Activated T-helper 1 cell treated with anti-CD3 and anti-CD28 coated beads, Interleukin-12 subunit alpha, Interleukin-12 subunit beta, Interleukin-2, Interleukin-4 antibody, amounts not matched to agents 30 ng/mL and 10 ng/mL and 1 ng/mL, durations not matched to agents 14 hours and 24 hours and 36 hours (primary cell): ENCODE results near the gene MID2. TPM values are rescaled to one million over a fixed set of nuclear protein-coding genes. Genes with fewer than 3 reads are reported as not detected.
"Not testable (repeated sequence)": the region's sequence is repeated elsewhere in the genome, so short reads cannot be mapped to it uniquely, and the experiment has no call there.

Source experiments
- DNase-seq: peaks from one replicate; pipeline ENCODE4 v3.0.0; 2021; ENCODE audit warnings: low spot score
- H3K27ac Mint-ChIP-seq: one replicate; pipeline ENCODE4 v1.8.0; 2021; ENCODE audit warnings: mild to moderate bottlenecking, mixed read lengths
- H3K27me3 Mint-ChIP-seq: one replicate; pipeline ENCODE4 v1.8.0; 2022; ENCODE audit warnings: mild to moderate bottlenecking, moderate library complexity, mixed read lengths; ENCODE audit not compliant: insufficient read depth
- H3K36me3 Mint-ChIP-seq: one replicate; pipeline ENCODE4 v1.8.0; 2021; ENCODE audit warnings: low read depth, mixed read lengths
- H3K4me1 Mint-ChIP-seq: one replicate; pipeline ENCODE4 v1.8.0; 2021; ENCODE audit warnings: low read depth, mixed read lengths
- H3K4me3 Mint-ChIP-seq: one replicate; pipeline ENCODE4 v1.8.0; 2021; ENCODE audit warnings: mild to moderate bottlenecking, moderate library complexity, mixed read lengths
- H3K9me3 Mint-ChIP-seq: one replicate; pipeline ENCODE4 v1.8.0; 2021; ENCODE audit warnings: mixed read lengths
- intact Hi-C: fragments of 100-400 bp; cut with micrococcal nuclease; formaldehyde crosslinking; loops from one replicate; pipeline ENCODE4 v1.15.1; 2024
- total RNA-seq: library from RNA; stranded (reverse); gene quantifications from 2 replicates; pipeline ENCODE4 v1.2.3, GENCODE V29; 2022

The MID2 gene
- total RNA-seq, 1 donor from 2014 or later, result 5.1 TPM

- H3K36me3 Mint-ChIP-seq, result no peaks in the 10 kb centered on the region
- intact Hi-C loops, result no loop called here
Measured at GRCh38 chrX:107935200-107935599, 109.5 kb downstream of the MID2 start.

GRCh38 chrX:107935664-107936433 lies 110.2 kb downstream of the MID2 start:
- Mint-ChIP-seq H3K27me3 (peaks cover 4% of the 10 kb centered on the region), H3K27ac (no peak overlapping the region), H3K4me1 (no peaks in the 10 kb centered on the region), H3K9me3 (no peaks in the 10 kb centered on the region), H3K36me3 (no peaks in the 10 kb centered on the region), H3K4me3 (no peak overlapping the region)
- intact Hi-C loops, result no loop called here
- no peak for DNase-seq

More at GRCh38 chrX:107935200-107935599, 109.5 kb downstream of the MID2 start:
- Mint-ChIP-seq H3K4me1 (no peaks in the 10 kb centered on the region), H3K4me3 (no peak overlapping the region), H3K9me3 (no peaks in the 10 kb centered on the region), H3K27ac (no peak overlapping the region), H3K27me3 (peaks cover 4% of the 10 kb centered on the region)
- DNase-seq, result no peak

GRCh38 chrX:107936434-107936730 lies 110.7 kb downstream of the MID2 start:
- intact Hi-C loops, result no loop called here
- H3K4me3 Mint-ChIP-seq, result no peak overlapping the region
- H3K4me1 Mint-ChIP-seq, result no peaks in the 10 kb centered on the region
- no peak overlapping the region for H3K27ac Mint-ChIP-seq
- no peaks in the 10 kb centered on the region for H3K9me3 Mint-ChIP-seq
- DNase-seq, result no peak
- peaks cover 4% of the 10 kb centered on the region for H3K27me3 Mint-ChIP-seq
- no peaks in the 10 kb centered on the region for H3K36me3 Mint-ChIP-seq

GRCh38 chrX:107940095-107940494 lies 114.4 kb downstream of the MID2 start:
- H3K4me1 Mint-ChIP-seq, result no peaks in the 10 kb centered on the region
- H3K27ac Mint-ChIP-seq, result no peak overlapping the region
- peaks cover 6% of the 10 kb centered on the region for H3K27me3 Mint-ChIP-seq
- no peak overlapping the region for H3K4me3 Mint-ChIP-seq
- intact Hi-C loops, result no loop called here
- no peaks in the 10 kb centered on the region for H3K36me3 Mint-ChIP-seq
- DNase-seq, result no peak
- no peaks in the 10 kb centered on the region for H3K9me3 Mint-ChIP-seq

- H3K27ac Mint-ChIP-seq, intact Hi-C loops, H3K4me3 Mint-ChIP-seq, H3K36me3 Mint-ChIP-seq, H3K4me1 Mint-ChIP-seq, H3K9me3 Mint-ChIP-seq, DNase-seq, H3K27me3 Mint-ChIP-seq: not testable (repeated sequence)
Measured at GRCh38 chrX:107955337-107955736, 129.7 kb downstream of the MID2 start.

GRCh38 chrX:107968623-107969022 lies 143.0 kb downstream of the MID2 start:
- Mint-ChIP-seq H3K36me3 (no peaks in the 10 kb centered on the region), H3K9me3 (no peaks in the 10 kb centered on the region), H3K4me1 (no peaks in the 10 kb centered on the region), H3K27me3 (no peaks in the 10 kb centered on the region), H3K27ac (no peak overlapping the region), H3K4me3 (no peak overlapping the region)
- intact Hi-C loops, result no loop called here
- DNase-seq, result no peak

GRCh38 chrX:107970073-107970472 lies 144.4 kb downstream of the MID2 start:
- DNase-seq, result no peak
- H3K36me3 Mint-ChIP-seq, result no peaks in the 10 kb centered on the region
- H3K27ac Mint-ChIP-seq, result no peak overlapping the region
- intact Hi-C loops, result no loop called here
- H3K4me1 Mint-ChIP-seq, result no peaks in the 10 kb centered on the region
- no peak overlapping the region for H3K4me3 Mint-ChIP-seq
- no peaks in the 10 kb centered on the region for H3K27me3 Mint-ChIP-seq
- no peaks in the 10 kb centered on the region for H3K9me3 Mint-ChIP-seq

- Mint-ChIP-seq H3K9me3 (no peaks in the 10 kb centered on the region), H3K4me1 (no peaks in the 10 kb centered on the region), H3K36me3 (no peaks in the 10 kb centered on the region), H3K27me3 (no peaks in the 10 kb centered on the region), H3K27ac (no peak overlapping the region), H3K4me3 (no peak overlapping the region)
- DNase-seq, result no peak
- intact Hi-C loops, result no loop called here
Measured at GRCh38 chrX:107971636-107972035, 146.0 kb downstream of the MID2 start.

Other genes with a start within 250 kb of the MID2 start
- 97.9 and 101 TPM in 2 replicates for gene PRPS1, start 197.4 kb upstream of the MID2 start, total RNA-seq
- gene TSC22D3, start 50.1 kb upstream of the MID2 start, total RNA-seq, result 30.0 and 30.6 TPM in 2 replicates
- not detected in 2 replicates for gene NCBP2L, start 48.1 kb upstream of the MID2 start, total RNA-seq
- gene TEX13B, start 156.5 kb downstream of the MID2 start, total RNA-seq, result not detected in 2 replicates
- gene VSIG1, start 219.2 kb downstream of the MID2 start, total RNA-seq, result 0.73 TPM in 1 of 2 replicates, not detected in the other